Neural progenitor cell (in vitro differentiated cells): ENCODE results near the gene ZNF519.

Experiments used
- EZH2 ChIP-seq: fragments of 200-600 bp; sonication (generic); IDR thresholded peaks from 2 replicates; pipeline ENCODE4 v1.6.1; 2017; ENCODE audit warnings: antibody characterized with exemption, mild to moderate bottlenecking, moderate library complexity
- TF ChIP-seq, protein P1 (sequence below): fragments of 200-600 bp; sonication (generic); IDR thresholded peaks from 2 replicates; pipeline ENCODE4 v1.5.1; 2017; ENCODE audit warnings: antibody characterized with exemption, mild to moderate bottlenecking

GRCh38 chr18:14074187-14074586 is 58.0 kb downstream of the ZNF519 start:
- TF ChIP-seq, protein P1, sequence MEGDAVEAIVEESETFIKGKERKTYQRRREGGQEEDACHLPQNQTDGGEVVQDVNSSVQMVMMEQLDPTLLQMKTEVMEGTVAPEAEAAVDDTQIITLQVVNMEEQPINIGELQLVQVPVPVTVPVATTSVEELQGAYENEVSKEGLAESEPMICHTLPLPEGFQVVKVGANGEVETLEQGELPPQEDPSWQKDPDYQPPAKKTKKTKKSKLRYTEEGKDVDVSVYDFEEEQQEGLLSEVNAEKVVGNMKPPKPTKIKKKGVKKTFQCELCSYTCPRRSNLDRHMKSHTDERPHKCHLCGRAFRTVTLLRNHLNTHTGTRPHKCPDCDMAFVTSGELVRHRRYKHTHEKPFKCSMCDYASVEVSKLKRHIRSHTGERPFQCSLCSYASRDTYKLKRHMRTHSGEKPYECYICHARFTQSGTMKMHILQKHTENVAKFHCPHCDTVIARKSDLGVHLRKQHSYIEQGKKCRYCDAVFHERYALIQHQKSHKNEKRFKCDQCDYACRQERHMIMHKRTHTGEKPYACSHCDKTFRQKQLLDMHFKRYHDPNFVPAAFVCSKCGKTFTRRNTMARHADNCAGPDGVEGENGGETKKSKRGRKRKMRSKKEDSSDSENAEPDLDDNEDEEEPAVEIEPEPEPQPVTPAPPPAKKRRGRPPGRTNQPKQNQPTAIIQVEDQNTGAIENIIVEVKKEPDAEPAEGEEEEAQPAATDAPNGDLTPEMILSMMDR, result peak; percentile 45
- no peak for TF ChIP-seq EZH2
